GM13976 (cell line): ENCODE data around the gene PSKH1.

Experiments
- DNase-seq: peaks from one replicate; pipeline ENCODE4 v3.0.0; 2012; ENCODE audit warnings: low spot score
- in situ Hi-C: fragments of 300-500 bp; cut with MboI; formaldehyde crosslinking; loops from one replicate; pipeline ENCODE4 v1.12.0; 2022; ENCODE audit warnings: low sequenced_read_pairs, mixed read lengths, inconsistent platforms; ENCODE audit not compliant: unreplicated experiment
- TF ChIP-seq, protein P1 (sequence below): IDR thresholded peaks from 2 replicates; pipeline ENCODE4 v1.5.1; 2012; ENCODE audit warnings: borderline replicate concordance, mild to moderate bottlenecking; ENCODE audit not compliant: insufficient read depth; ENCODE audit errors: extremely low read depth, missing control alignments, control extremely low read depth

The PSKH1 gene

GRCh38 chr16:67919622-67920221 lies 26.7 kb downstream of the PSKH1 start:
- in situ Hi-C loops, result loop anchor here (10.0 kb wide), 1 partner anchor 245 kb away; no protein-coding TSS in a partner anchor
- DNase-seq, result no peak
- TF ChIP-seq, protein P1, sequence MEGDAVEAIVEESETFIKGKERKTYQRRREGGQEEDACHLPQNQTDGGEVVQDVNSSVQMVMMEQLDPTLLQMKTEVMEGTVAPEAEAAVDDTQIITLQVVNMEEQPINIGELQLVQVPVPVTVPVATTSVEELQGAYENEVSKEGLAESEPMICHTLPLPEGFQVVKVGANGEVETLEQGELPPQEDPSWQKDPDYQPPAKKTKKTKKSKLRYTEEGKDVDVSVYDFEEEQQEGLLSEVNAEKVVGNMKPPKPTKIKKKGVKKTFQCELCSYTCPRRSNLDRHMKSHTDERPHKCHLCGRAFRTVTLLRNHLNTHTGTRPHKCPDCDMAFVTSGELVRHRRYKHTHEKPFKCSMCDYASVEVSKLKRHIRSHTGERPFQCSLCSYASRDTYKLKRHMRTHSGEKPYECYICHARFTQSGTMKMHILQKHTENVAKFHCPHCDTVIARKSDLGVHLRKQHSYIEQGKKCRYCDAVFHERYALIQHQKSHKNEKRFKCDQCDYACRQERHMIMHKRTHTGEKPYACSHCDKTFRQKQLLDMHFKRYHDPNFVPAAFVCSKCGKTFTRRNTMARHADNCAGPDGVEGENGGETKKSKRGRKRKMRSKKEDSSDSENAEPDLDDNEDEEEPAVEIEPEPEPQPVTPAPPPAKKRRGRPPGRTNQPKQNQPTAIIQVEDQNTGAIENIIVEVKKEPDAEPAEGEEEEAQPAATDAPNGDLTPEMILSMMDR, result no peak

DNA sequence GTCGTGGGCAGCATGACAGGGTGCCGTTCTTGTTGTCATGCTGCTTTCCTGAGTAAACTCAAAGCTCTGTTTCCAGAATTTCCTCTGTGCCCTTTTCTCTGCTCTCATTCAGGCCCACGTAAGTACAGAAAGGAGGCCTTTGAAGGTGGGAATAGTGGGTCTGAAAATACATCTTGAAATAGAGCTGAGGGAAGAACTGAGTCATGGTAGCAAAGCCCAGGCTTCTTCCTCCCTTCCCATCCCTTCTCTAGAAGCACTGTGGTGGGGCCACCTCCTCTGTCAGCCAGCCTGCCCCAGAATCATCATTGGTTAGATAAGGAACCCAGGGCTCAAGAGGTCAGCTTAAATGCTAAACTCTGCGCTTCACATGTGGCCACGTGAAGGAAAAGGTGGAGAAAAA lies 29.2 kb downstream of the PSKH1 start:
- no peak for DNase-seq
- TF ChIP-seq, protein P1, result no peak
- in situ Hi-C loops, result loop anchor here (10.0 kb wide), 1 partner anchor 247 kb away; no protein-coding TSS in a partner anchor

DNA sequence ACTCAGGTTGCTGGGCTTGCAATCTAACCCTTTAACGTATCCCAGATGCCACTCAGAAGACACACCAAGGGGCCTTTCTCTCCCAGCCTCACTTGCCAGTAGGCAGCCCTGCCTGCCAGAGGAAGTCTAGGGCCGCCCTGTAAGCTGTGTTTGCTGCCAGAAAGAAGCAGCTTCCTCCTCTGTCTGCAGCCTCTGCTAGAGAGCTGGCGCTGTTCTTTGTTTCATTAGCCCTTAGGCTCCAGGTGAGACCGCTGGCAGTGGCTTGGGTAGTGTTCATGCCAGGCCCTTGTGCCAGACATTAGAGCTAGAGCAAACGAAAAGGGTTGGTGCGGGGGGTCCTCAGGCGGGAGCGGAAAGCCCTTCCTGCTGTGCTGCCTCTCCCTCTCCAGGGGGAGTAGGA lies 29.7 kb downstream of the PSKH1 start:
- in situ Hi-C loops, result loop anchor here (10.0 kb wide), 1 partner anchor 248 kb away; no protein-coding TSS in a partner anchor
- TF ChIP-seq, protein P1, result no peak
- no peak for DNase-seq

DNA sequence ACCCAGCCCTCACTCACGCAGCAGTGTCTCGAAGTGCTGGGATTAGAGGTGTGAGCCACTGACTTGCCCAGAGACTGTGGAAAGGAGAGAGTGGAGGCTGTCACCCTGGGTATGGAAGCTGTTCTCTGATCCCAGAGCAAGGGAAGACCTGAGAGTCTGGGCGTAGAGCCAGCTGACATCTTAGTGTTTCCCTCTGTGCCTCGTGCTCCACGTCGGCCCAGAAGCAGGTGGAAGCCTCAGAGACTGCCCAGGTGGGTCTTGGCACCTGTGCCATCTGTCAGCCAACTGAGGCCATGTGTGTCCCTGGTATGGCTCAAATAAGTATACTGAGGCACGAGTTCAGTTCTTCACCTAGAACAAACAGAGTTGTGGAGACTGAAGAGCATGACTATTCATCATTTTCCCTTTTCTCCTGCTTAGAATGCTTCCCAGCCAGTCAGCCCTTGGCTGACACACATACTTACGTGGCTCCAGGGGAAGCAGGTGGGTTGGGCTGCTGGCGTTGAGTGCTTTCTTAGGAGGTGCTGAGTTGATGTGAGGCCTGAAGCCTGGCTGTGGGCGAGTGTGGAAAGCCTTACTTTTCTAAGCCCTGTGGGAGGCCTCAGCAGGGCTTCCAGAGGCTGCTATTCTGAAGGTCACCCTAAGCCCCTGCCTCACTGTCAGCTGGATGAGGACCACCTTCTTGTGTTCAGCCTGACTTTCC lies 30.5 kb downstream of the PSKH1 start:
- no peak for DNase-seq
- TF ChIP-seq, protein P1, result no peak
- in situ Hi-C loops, result loop anchor here (10.0 kb wide), 1 partner anchor 249 kb away; no protein-coding TSS in a partner anchor

- DNase-seq, result no peak
- in situ Hi-C loops, result loop anchor here (10.0 kb wide), 1 partner anchor 250 kb away; no protein-coding TSS in a partner anchor
- TF ChIP-seq, protein P1, result no peak
Observed at GRCh38 chr16:67924140-67924906, 31.3 kb downstream of the PSKH1 start.

DNA sequence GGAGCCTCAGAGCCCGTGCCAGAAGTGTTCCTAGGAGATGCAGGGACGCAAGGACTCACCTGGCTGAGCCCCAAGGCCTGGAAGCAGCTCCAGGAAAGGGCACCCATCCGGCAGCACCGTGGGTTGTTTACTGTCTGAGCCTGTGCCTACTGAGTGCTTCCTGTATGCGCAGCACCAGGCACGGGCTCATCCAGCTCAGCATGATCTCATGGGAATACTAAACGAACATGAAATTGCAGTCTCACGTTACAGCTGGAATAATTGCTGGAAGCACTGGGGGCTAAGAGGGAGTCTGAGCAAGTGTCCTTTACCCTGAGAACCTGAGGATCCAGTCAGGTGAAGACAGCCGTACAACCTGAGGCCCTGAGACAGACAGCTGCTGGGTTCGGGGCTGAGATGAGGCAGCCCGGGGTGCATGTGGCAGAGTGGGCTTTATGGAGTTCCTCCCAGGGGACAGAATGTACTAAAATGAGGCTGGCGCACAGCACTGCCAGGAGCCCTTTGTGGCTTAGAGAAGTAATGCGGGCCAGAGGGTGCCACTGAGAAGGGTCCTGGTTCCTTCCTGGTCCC lies 33.2 kb downstream of the PSKH1 start:
- in situ Hi-C loops, result loop anchor here (10.0 kb wide), 1 partner anchor 251 kb away; no protein-coding TSS in a partner anchor
- no peak for DNase-seq
- TF ChIP-seq, protein P1, result no peak
